UCSD-AML1 (cell line): Measurements from ENCODE around the gene IL13RA1.
"Not testable (repeated sequence)": the region's sequence is repeated elsewhere in the genome, so short reads cannot be mapped to it uniquely, and the experiment has no call there.

Source experiments
- DNase-seq: peaks from one replicate; lab custom pipeline; 2025; ENCODE audit not compliant: unreplicated experiment; lab: John Stamatoyannopoulos, UW

The IL13RA1 gene

DNA sequence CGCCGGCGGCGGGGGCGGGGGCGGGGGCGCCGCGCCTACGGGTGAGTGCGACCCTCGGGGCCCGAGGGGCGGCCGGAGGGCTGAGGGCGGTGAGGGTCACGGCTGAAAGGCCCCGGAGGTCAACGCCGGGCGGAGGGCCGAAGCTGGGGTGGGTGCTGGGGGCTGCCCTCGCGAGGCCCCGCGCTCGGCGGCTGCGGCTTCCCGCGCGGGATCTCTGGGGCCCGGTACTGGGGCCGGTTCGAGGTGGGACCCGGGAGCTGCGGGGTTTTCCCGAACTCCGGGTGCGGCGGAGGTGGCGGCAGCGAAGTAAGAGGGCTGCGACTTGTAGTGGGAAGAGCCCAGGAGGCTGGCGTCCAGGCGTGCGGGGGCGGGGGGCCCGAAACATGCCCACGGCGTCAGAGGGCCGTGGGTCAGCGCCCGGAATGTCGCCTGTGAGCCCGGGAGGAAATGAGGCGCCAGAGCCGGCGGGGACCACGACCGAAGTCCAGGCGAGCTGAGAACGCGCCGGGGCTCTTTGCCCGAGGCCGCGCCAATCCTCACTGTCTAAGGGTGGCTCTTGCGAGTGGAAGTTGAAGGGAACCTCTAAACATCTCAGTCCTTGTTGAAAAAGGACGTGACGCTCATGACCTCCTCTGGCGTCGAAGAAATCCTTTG lies 407 bp downstream of the IL13RA1 start:
- DNase-seq = peak; percentile 23

DNA sequence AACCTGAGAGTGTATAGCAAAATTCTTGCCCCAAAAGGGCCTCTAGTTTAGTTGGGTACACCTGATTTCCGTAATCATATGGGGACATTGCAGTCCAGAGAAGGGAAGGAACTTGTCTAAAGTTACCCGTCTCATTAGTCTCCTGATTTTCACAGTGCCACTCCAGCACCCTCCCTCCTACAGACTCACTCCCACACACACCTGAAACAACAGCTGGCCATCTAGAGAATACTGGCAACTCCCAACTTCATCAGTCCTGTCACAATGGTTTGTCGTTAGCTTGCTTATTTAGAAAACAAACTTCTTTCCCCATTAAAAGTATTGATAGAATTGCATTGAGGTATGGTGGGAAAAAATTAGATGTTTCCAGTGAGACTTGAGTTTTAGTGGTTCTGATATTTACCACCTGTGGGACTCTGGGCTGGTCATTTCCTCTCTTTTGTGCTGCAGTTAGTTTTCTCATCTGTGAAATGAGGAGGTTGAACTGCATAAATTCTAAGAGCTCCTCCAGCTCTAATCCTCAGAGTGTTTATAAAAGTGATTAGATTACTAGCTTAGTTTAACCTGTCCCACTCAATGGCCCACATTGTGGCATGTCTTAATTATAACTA lies 1.7 kb downstream of the IL13RA1 start:
- DNase-seq = no peak

DNA sequence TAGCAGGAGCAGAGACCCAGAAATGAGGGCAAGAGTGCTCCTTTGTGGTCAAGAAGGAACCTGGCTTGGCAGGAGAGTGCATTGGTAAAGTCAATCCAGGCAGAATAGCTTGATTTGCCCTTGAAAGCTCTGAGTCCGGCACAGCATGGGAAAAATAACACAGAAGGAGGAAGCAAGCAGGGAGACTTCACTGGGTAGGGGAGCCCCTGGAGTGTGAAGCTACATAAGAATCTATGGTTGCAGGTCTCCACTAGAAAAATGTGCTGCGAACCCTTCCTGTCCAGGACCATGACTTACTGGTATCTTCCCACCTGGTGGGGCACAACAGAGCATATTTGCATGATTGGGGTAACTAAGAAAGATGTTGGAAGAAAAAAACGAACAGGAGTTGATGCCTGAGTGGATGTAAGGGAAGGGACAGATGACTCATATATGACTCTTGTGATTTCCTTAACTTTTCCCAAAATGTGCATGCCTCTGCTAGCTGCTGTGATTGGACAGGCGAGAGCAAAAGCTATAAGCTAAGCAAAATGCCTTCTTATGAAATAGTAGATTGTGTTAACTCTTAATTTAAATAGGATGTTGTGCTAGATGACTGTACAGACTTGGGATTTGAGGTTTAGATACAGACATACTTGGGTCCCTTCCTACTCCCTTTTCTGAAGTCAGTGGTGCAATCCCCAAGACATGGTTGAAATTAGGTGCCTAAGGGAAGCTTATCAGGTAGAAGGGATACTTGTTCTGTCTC lies 3.3 kb downstream of the IL13RA1 start:
- DNase-seq = no peak

DNA sequence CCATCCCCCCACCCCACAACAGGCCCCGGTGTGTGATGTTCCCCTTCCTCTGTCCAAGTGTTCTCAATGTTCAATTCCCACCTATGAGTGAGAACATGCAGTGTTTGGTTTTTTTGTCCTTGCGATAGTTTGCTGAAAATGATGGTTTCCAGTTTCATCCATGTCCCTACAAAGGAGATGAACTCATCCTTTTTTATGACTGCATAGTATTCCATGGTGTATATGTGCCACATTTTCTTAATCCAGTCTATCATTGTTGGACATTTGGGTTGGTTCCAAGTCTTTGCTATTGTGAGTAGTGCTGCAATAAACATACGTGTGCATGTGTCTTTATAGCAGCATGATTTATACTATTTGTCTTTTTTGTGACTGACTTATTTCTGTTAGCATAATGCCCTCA lies 5.1 kb downstream of the IL13RA1 start:
- DNase-seq = not testable (repeated sequence)

DNA sequence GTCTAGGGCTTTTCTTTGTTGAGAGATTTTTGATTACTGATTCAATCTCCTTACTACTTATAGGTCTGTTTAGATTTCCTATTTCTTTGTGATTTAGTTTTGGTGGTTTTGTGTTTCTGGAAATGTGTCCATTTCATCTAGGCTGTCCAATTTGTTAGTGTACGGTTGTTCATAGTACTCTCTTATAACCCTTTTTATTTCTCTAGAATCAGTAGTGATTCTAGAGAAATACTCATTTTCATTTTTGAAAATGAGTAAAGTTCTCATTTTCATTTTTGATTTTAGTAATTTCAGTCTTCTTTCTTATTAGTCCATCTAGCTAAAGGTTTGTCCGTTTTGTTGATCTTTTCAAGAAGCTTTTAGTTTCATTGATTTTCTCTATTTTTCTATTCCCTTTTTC lies 7.5 kb downstream of the IL13RA1 start:
- DNase-seq = no peak

DNA sequence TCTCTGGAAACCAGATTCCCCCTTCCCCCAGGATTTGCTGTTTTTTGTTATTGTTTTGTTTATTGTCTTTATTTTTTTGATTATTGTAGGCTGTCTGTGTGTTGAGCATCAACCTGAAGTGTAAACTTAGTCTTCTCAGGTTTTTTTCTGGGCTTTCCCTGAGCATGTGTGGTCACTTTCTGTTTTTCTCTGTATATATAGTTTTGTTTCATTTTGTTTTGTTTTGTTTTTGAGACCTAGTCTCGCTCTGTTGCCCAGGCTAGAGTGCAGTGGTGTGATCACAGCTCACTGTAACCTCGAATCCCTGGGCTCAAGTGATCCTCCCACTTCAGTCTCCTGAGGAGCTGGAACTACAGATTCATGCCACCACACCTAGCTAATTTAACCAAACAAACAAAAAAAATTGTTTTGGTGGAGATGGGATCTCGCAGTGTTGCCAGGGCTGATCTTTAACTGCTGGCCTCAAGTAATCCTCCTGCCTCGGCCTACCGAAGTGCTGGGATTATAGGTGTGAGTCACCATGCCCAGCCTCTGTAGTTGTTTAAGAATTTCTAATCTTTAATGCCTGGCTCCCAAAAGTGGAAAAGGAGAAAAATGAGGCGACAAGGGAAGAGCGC lies 9.1 kb downstream of the IL13RA1 start:
- DNase-seq = no peak

DNA sequence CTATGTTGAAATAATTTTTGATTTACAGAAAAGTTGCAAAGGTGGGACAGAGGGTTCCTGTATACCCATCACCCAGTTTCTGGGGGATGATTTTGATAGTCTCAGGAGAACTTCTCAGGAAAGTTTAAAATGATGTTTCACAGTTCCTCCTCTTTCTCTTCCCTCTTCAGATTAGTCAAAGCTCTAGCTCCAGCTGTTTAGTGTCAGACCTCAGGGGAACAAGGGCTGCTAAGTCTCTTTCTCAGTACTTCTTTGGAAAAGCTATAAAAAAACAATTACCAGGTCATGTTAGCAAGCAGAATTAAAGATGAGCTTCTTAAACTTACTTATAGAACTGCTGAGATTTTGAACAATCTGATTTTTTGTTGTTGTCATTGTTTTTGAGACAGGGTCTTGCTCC lies 12.2 kb downstream of the IL13RA1 start:
- DNase-seq = no peak

DNA sequence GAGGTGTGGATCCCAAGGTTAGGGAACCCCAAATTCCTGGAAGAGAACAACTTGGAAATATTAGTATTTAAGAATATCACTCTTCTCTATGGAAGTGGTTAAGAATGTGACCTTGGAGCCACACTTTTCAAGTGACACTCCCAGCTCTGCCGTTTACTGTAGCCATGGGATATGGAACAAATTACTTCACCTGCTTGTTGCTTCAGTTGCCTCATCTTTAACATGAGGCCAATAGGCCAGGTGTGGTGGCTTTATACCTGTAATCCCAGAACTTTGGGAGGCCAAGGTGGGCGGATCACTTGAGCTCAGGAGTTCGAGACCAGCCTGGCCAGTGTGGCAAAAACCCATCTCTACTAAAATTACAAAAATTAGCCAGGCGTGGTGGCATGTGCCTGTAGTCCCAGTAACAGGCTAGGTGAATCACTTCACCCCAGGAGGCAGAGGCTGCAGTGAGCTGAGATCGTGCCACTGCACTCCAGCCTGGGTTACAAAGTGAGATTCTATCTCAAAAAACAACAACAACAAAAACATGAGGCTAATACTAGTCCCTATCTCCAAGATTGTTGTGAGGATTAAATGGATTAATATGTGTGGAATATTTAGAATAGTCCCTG lies 13.0 kb downstream of the IL13RA1 start:
- DNase-seq = no peak

DNA sequence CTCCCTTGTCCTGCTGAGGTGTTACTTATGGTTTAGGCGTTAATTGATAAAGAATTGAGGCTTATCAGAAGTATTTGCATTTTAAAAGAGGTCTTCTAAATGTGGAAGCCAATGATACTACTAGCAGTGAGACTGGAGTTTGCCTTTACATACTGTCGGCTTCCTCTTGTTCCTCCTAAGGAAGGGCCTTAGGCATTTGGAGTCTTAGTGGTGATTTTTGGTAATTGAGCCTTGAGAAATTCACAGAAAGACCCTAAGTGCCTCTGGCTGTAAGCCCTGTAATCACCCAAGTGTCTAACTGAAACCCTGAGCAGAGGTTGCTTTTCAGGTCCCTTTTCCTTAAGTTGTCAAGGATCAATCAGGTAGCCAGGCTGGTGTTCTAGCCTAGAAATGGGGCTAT lies 14.8 kb downstream of the IL13RA1 start:
- DNase-seq = no peak

DNA sequence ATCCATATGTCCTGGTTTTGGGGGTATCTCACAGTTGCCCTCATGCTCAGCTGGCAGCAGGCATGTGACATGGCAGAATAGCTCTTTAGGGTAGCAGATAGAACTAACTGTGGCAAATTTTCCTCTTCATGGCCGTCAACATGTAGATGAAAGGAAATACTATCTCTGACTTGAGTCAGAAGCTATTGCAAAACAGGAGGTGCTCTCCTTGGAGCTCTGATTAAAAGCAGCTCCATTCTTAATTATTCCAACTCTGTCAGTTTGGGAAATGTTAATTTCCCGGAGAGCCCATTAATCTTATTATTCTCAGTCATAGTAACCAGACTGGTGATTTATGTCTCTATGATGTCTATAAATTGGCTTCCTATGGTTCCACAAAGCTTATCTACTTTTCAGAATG lies 18.2 kb downstream of the IL13RA1 start:
- no peak for DNase-seq

DNA sequence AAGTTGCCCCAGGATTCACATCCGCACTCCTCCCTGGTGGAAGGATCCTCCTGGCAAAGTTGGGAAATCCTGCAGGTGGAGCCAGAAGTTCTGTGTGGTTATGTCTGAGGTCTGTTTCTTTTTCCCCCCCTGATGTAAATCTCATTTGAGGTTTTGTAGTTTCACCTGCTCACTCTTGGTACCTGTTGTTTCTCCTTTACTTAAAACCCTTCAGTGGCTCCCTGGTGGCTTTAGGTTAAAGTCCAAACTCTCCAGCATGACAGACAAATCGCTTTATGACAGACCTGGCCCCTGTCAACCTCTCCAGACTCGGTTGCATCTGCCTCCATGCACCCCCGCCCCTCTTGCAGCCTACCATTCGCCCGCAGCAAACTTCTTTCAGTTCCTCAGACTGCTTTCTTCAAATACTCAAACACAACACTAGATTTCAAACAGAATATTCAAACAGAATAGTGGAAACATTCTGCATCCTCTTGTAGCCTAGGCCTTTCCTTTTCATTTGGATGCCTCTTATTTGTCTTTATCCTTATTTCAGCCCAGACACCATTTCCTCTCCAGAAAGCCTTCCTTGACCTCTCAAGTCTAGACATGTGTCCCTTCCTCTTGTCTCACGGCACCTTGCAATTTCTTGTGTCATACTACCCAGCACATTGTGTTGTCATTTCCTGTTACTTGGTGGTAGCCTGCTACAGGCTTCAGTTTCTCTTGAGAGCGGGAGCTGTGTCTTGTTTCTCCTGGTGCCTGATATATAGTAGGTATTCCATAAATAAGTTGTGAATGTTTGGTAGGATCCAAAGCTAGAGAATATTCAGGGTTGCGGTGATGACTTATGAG lies 24.8 kb downstream of the IL13RA1 start:
- DNase-seq = no peak

DNA sequence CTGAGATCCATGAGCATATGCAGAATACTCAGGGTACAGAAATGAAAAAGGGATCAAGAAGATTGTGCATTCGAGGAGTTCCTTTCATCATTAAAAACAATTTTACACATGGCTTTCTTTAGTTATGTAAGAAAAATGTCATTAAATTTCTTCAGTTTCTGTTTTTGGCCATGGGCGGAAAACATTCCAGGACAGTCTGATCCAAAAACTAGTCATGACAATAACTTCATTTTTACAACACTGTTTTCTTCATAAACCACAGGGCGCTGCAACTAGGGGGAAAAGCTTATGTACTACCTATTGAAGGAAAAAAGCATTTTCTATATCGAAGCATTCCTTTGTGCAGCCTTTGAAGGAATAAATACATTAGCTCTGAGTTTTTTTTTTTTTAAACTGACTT lies 28.2 kb downstream of the IL13RA1 start:
- DNase-seq = no peak

DNA sequence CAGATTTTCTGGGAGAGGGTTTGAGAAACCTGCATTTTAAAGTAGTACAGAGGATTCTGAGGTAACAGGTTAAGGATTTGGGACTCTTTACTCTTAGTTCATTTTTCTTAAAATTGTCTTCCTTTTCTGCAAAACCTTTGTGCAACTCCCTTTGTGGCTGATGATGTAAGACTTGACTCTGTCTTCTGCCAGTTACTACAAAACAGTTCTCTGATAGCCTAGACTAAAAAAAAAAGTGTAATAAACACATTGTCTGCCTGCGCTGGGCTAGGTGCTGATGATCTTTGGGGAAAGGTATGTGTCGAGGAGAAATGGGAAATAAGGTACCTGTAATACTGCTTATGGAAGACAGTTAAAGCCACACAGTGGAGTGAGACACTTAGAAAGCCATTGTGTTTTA lies 28.7 kb downstream of the IL13RA1 start:
- DNase-seq = no peak

DNA sequence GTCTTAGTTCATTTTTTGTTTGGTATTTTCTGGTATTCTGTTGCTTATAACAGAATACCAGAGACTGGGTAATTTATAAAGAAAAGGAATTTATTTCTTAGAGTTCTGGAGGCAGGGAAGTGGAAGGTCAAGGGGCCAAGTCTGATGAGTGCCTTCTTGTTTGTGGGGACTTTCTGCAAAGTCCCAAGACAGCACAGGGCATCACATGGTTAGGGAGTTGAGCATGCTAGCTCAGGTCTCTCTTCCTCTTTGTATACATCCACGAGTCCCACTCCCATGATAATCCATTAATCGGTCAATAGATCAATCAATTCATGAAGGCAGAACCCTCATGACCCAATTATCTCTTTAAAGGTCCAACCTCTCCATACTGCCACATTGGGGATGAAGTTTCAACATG lies 31.1 kb downstream of the IL13RA1 start:
- DNase-seq = no peak

DNA sequence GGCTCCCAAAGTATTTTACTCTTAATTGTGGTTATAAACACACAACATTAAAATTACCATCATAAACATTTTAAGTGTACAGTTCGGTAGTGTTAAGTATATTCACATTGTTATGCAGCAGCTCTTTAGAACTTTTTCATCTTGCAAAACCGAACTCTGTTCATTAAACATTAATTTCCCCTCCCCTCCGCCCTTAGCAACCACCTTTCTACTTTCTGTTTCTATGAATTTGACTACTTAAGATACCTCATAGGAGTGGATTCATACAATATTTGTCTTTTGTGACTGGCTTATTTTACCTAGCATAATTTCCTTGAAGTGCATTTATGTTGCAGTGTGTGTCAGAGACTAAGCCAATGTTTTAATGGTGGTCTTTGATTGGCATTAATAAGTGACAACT lies 32.6 kb downstream of the IL13RA1 start:
- no peak for DNase-seq

DNA sequence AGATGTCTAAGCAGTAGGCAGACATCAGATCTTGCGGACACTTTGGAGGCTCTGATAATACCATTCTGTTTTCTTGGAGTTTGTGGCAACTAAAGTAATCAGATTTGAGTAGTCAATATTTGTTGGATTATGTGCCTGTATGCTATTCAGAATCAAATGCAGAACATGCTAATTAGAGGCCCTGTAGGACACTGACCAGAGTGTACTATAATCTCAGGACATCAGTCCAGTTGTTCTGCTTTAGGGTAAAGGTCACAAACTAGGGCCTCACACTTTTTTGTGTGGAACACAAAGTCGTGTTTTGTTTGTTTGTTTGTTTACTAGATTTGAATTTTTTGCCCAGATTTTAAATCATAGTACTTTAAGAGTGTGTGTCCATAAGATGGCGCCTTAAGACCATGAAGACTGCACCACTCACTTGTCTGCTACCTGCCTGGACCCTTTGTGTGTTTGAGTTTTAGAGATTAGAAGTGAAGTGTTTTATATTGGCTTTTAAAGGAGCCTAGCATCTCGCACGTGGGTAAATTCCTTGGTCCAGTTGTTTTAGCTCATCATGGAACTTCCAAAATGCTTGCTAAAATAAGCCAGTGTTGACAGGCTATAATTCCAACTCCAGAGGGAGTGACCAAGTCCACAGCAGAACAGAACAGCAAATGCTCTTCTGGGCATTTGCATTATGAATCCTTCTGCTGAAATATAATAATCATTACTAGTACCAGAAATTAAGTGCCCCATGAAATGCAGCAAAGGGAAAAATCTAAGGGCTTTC lies 34.7 kb downstream of the IL13RA1 start:
- no peak for DNase-seq

DNA sequence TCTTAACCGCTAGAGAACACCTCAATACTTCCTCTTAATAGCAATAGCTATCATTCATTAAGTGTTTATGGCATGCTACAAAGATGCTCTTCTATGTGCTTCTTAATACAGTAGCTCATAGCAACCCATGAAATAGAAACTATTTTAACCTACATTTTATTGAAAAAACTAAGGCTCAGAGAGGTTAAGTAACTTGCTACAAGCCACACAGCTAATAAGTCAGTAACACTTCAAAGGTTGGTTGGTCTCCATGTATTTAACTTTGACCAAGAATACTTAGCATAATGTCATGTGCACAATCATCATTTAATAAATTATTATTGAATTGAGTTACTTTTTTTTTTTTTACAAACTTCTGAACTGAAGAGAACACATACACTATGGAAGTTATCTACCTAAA lies 36.1 kb downstream of the IL13RA1 start:
- no peak for DNase-seq

DNA sequence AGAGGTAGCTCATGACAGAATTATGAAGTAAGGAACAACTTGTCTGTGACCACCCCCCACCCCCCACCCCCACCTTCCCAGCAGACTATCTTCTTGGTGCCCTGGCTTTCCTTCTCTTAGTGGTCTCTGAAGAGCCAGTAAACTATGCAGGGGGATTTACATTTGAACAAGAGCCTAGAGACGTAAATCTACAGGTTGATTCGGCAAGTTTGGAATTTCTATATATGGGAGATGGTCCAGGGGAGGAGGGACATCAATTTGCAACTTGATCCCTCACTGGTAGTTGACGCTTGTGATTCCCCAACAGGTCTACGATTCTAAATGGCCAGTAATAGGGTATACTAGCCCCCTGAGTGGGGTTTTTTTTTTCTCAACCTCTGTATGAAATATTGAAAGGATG lies 36.7 kb downstream of the IL13RA1 start:
- no peak for DNase-seq

DNA sequence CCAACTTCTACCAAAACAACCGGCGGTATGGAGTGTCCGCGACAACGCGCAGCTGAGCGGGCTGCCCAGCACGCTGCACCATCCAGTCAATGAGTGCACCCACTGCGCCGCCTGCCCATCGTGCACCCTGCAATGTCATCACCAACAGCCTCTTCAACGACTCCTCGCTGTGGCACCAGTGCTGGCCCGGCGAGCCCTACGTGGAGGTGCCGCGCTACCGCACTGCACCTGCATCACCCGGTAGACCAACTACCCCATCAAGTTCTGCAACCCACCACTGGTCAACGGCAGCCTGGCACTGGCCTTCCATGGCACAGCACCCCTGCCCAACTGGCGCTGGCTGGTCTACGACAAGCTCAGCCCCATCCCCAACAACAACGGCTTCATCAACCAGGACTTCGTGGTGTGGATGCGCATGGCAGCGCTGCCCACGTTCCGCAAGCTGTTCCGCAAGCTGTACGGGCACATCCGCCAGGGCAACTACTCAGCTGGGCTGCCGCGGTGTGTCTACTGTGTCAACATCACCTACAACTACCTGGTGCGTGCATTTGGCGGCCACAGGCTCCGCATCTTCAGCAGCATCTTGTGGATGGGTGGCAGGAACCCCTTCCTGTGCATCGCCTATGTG lies 42.8 kb downstream of the IL13RA1 start:
- no peak for DNase-seq

DNA sequence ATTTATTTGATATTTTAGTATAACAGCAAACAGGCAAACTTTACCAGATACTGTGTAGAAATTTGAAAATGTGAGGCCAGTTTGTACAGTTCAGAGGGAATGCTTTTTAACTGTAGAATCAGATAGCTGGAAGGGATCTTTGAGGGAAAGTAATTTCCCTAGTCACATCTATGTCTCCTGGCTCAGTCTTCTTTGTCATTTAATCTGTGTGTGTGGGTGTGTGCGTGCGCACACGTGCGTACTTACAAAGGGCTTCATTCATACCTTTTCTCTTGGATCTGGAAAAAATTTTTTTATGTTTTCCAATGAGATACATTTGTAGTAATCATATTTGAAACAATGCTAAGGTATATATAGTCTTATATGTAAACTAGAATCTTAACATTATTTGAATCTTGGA lies 44.6 kb downstream of the IL13RA1 start:
- no peak for DNase-seq
